ENCODE results near the gene ANKRD24. TPM values are rescaled to one million over a fixed set of nuclear protein-coding genes. Genes with fewer than 3 reads are reported as not detected.
A peak's percentile ranks its signal among the peaks of the same experiment; 100 is the strongest.

ANKRD24 gene
- polyA plus RNA-seq, 3 donors, result 0.07 to 0.79 TPM; not detected in 1

GRCh38 chr19:4267901-4268815 lies 85.7 kb downstream of the ANKRD24 start:
- no peak overlapping the region for H3K27ac ChIP-seq (ENCODE audit: low read depth in 1 of 2, low read length in 2 of 2)
- Mint-ChIP-seq H3K4me1 (peaks cover 12% of the 10 kb centered on the region), H3K4me3 (no peak overlapping the region), H3K27ac (no peak overlapping the region), H3K27me3 (ENCODE audit: low read depth in 3 of 3) (peaks cover 0 to 3% (median 2%) of the 10 kb centered on the region in 3 donors), H3K9me3 (peaks cover 0 to 4% (median 2%) of the 10 kb centered on the region in 7 donors), H3K36me3 (peaks cover 49 to 82% of the 10 kb centered on the region in 2 donors)
- intact Hi-C loops (cut with micrococcal nuclease), result loop anchor here (2.0 to 10.0 kb wide), 3 partner anchors 84 to 257 kb away; no protein-coding TSS in a partner anchor
- peaks cover 37 to 67% of the 10 kb centered on the region in 2 donors for H3K36me3 ChIP-seq (replicated peaks in 1 of 2; ENCODE audit: control insufficient read depth in 1 of 2, insufficient read depth in 2 of 2, low read length in 2 of 2)
- H2AFZ ChIP-seq (ENCODE audit: insufficient read depth, low read depth, low read length, poor library complexity, severe bottlenecking), result no peak overlapping the region
- no peak overlapping the region for H3K4me3 ChIP-seq (replicated peaks in 1 of 3; ENCODE audit: low read depth in 2 of 3, low read length in 3 of 3)
- no peak overlapping the region for H3K4me2 ChIP-seq (replicated peaks; ENCODE audit: extremely low read depth, low read length, poor library complexity, severe bottlenecking)
- TF ChIP-seq CTCF (IDR thresholded peaks at IDR 0.05), result peak; percentile 56
- H4K20me1 ChIP-seq (ENCODE audit: insufficient read depth, low read length), result peaks cover 9% of the 10 kb centered on the region
- 83% methylated on average over 24 of the region's 30 CpGs for WGBS (ENCODE audit: insufficient coverage)
- H3K27me3 ChIP-seq (ENCODE audit: control insufficient read depth in 2 of 2, insufficient read depth in 2 of 2, low read length in 2 of 2), result no peaks in the 10 kb centered on the region
- no peaks in the 10 kb centered on the region for H3K79me2 ChIP-seq (ENCODE audit: insufficient read depth, low read length)
- H3K9me3 ChIP-seq (replicated peaks in 1 of 2; ENCODE audit: control insufficient read depth in 1 of 2, insufficient read depth in 1 of 2, low read length in 2 of 2), result no peaks in the 10 kb centered on the region
- H3K4me1 ChIP-seq (ENCODE audit: control insufficient read depth in 1 of 2, insufficient read depth in 2 of 2, low read length in 2 of 2), result peaks cover 9 to 10% of the 10 kb centered on the region in 2 donors
- H3K9ac ChIP-seq (ENCODE audit: insufficient read depth, low read length, poor library complexity, severe bottlenecking), result no peak overlapping the region
- no peak for DNase-seq

- no peaks in the 10 kb centered on the region for H3K27me3 ChIP-seq (ENCODE audit: control insufficient read depth in 2 of 2, insufficient read depth in 2 of 2, low read length in 2 of 2)
- H3K36me3 ChIP-seq (replicated peaks in 1 of 2; ENCODE audit: control insufficient read depth in 1 of 2, insufficient read depth in 2 of 2, low read length in 2 of 2), result peaks cover 34 to 63% of the 10 kb centered on the region in 2 donors
- no peak overlapping the region for H3K4me3 Mint-ChIP-seq
- H3K9ac ChIP-seq (ENCODE audit: insufficient read depth, low read length, poor library complexity, severe bottlenecking), result no peak overlapping the region
- H3K79me2 ChIP-seq (ENCODE audit: insufficient read depth, low read length), result no peaks in the 10 kb centered on the region
- peaks cover 0 to 4% (median 2%) of the 10 kb centered on the region in 7 donors for H3K9me3 Mint-ChIP-seq
- H4K20me1 ChIP-seq (ENCODE audit: insufficient read depth, low read length), result peaks cover 9% of the 10 kb centered on the region
- H3K27me3 Mint-ChIP-seq (ENCODE audit: low read depth in 3 of 3), result peaks cover 0 to 3% (median 2%) of the 10 kb centered on the region in 3 donors
- H3K4me2 ChIP-seq (replicated peaks; ENCODE audit: extremely low read depth, low read length, poor library complexity, severe bottlenecking), result no peak overlapping the region
- H3K27ac ChIP-seq (ENCODE audit: low read depth in 1 of 2, low read length in 2 of 2), result no peak overlapping the region
- no peak for TF ChIP-seq CTCF (IDR thresholded peaks at IDR 0.05)
- H3K9me3 ChIP-seq (replicated peaks in 1 of 2; ENCODE audit: control insufficient read depth in 1 of 2, insufficient read depth in 1 of 2, low read length in 2 of 2), result no peaks in the 10 kb centered on the region
- intact Hi-C loops (cut with micrococcal nuclease), result loop anchor here in 1 of 2 donors (5.0 to 10.0 kb wide), 2 partner anchors 83 to 256 kb away; no protein-coding TSS in a partner anchor
- peaks cover 9 to 10% of the 10 kb centered on the region in 2 donors for H3K4me1 ChIP-seq (ENCODE audit: control insufficient read depth in 1 of 2, insufficient read depth in 2 of 2, low read length in 2 of 2)
- no peak overlapping the region for H3K27ac Mint-ChIP-seq
- whole genome bisulfite sequencing (ENCODE audit: insufficient coverage), result 88% methylated on average over 13 of the region's 13 CpGs
- H3K4me1 Mint-ChIP-seq, result peaks cover 10% of the 10 kb centered on the region
- no peak overlapping the region for H3K4me3 ChIP-seq (replicated peaks in 1 of 3; ENCODE audit: low read depth in 2 of 3, low read length in 3 of 3)
- no peak for DNase-seq
- peaks cover 44 to 75% of the 10 kb centered on the region in 2 donors for H3K36me3 Mint-ChIP-seq
- no peak overlapping the region for H2AFZ ChIP-seq (ENCODE audit: insufficient read depth, low read depth, low read length, poor library complexity, severe bottlenecking)
These were observed 86.4 kb downstream of the ANKRD24 start for GRCh38 chr19:4268816-4269430.

Data from CD14-positive monocyte (primary cell).